GM20431 (cell line): Measurements from ENCODE around the gene SPATS2L.

ENCODE experiments used
- in situ Hi-C: fragments of 300-500 bp; cut with MseI, MboI; formaldehyde crosslinking; loops from one replicate; pipeline ENCODE4 v1.15.0; 2020; ENCODE audit warnings: low sequenced_read_pairs; ENCODE audit not compliant: unreplicated experiment

The SPATS2L gene

DNA sequence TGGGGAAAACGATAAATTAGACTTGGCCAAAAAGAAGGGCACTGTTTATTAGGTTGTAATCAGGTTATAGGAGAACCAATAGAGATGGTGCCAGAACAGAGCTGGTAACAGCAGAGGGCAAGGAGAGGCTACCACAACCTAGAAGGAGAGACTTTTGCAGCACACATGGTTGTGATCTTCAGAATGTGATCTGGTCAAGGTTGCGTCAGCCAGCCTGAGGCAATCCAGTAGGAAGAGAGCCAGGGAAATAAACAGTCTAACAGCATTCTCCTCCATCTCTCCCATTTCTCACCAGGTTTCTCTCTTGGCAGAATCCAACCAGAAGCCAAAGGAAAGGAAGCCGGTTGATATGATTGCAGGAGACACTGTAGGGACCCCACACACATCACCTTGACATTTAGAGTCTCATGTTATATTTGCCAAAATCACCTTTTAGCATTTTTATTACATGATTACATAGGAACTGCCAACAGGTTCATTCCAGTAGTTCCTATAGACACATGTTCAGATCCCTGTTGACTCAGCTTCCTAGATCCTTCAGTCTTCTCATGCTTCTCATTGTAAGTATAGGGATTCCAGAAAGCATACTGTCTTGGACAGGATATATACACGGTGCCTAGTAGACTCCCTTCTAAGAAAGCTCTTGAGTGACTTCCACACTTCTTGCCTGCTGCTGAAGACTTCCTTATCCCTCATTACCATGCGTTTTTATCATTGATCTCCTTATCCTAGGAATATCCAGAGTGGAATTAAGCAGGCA is 17.6 kb upstream of the SPATS2L start:
- in situ Hi-C loops = no loop called here

- in situ Hi-C loops = no loop called here
Observed at GRCh38 chr2:200296118-200296517, 10.4 kb upstream of the SPATS2L start.

DNA sequence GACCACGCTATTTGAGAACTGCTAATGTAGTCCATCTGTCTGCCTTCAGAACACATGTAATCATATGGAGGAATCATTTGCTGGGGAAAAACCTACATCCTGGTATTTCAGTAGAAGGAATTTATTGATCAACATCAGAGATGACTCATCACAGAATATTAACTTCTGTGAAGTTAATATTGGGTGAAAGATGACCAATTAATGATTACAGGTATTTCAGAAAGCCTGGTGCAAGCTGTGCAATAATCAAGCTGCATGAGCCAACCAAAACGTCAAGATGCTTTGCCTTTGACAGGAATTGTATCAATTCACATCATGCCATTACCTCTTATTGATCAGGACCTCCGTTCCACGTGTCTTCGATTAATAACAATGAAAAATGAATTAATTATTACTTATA is 9.4 kb upstream of the SPATS2L start:
- in situ Hi-C loops = no loop called here

- in situ Hi-C loops = no loop called here
Observed at GRCh38 chr2:200297989-200298388, 8.5 kb upstream of the SPATS2L start.

DNA sequence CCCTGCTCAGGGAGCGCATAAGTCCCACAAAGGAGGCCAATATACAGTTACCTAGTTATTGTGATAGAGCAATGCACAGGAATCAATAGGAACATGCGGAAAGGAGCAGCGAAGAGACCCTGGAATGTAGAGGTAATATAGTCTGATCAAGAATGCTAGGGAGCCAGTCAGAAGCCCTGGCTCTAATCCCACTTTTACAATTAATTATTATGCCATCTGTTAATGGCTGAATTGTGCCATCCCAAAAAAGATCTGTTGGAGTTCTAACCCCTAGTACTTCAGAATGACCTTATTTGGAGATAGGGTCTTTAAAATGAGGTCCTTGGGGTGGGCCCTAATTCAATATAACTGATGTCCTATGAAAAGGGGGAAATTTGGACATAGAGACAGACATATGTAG is 7.7 kb upstream of the SPATS2L start:
- in situ Hi-C loops = no loop called here

GRCh38 chr2:200300065-200300464 is 6.4 kb upstream of the SPATS2L start:
- in situ Hi-C loops = no loop called here

DNA sequence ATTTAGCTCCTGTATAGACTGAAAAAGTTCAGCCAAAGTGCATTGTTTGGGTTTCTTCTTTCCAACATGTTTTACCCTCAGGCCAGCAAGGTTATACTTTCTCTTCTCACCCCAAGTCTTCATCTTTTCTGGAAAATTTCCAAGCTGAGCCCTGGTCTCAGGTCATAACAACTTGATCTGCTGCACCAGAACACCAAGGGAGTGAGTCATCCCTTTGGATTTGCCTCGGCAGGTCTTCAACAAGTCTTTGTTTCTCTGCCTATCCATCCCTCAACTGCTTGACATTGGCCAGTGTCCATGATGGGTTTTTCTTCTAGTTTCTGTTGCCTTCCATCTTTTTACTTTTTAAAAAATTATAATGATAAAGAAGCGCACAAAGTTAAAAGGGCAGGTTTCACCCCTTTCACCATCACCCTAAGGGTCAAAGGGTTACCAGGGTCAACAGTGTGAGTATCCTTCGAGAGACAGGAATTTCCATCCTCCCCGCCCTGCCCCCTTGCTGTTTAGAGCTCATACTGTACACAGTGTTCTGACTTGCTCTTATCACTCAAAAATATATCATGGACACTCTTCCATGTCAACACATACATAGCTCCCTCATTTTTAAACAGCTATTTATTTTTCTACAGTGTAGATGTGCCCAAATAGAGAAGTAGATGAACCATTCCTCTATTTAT is 5.7 kb upstream of the SPATS2L start:
- in situ Hi-C loops = no loop called here

DNA sequence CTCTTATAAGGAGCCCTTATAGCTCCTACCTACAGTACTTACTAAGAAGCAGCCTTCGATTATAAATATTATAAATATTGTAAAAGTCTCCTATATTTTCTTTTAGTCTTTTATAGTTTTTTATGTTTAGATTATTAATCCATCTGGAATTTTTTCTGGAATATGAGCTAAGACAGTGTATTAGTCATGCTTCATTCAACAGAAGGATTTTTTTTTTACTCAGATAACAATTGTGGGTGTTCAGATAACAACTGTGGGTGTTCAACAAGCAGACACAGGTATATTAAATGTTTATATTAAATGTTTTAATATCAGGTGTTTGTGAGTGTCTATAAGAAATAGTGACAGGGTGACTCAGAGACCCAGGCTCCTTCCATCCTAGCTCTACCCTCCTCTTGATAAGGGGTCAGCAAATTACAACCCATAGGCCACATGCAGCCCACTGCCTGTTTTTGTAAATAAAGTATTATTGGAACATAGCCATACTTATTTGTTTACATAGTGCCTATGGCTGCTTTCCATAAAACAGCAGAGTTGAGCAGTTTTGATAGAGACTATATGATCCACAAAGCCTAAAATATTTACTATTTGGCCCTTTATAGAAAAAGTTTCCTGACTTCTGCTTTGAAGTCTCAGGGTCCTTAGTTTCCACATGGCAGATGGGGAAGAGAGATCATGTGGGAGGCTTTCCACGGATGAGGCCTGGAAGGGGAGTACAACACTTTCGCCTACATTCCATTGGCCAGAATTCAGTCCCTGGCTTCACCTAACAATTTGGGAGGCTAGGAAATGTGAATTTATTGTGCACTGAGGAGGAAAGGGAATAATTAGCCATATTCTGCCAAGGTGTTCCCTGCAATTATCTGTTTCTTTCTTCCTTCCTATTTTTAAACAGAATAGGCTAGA is 4.3 kb upstream of the SPATS2L start:
- in situ Hi-C loops = no loop called here

- in situ Hi-C loops = no loop called here
Observed at GRCh38 chr2:200302940-200303727, 3.4 kb upstream of the SPATS2L start.

GRCh38 chr2:200305797-200306195 is 697 bp upstream of the SPATS2L start:
- in situ Hi-C loops = no loop called here

GRCh38 chr2:200306931-200307723 is 634 bp downstream of the SPATS2L start:
- in situ Hi-C loops = no loop called here

DNA sequence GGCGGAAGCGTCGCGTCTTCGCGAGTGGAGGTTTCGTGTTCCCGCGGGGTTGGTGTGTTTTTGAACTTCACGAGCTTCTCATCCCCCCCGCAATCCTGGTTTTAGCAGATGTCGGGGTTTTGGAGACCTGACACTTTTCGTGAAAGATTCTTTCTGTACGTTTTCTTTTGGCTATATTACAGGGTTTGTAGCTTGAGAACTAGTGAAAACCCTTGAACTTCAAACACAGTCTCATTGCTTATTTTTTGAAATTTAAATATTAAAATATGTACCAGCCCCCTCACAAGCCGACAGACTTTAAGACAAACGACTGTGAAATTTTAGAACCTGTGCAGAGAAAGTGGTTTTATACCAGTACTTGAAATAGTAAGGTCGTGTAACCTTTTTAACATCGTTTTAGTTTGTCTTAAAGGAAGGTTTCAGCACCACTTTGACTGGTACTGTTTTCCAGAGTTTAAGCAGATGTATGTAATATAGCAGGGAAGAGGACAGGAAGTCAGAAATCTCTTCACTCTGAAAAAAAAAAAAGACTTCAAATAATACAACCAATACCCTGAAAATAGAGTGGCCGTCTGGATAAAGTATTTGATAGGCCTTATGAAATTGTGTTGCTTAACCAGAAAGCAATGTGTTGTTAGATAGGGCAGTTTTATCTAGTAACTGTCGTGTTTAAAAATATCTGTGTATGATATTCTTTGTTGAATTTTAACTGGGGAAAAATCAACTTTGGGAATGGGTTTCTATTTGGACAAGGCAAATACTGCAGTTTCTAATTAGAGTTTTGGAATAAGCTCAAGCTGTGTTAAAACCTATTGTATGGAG is 1.4 kb downstream of the SPATS2L start:
- in situ Hi-C loops = no loop called here

- in situ Hi-C loops = no loop called here
Observed at GRCh38 chr2:200308546-200309295, 2.2 kb downstream of the SPATS2L start.

DNA sequence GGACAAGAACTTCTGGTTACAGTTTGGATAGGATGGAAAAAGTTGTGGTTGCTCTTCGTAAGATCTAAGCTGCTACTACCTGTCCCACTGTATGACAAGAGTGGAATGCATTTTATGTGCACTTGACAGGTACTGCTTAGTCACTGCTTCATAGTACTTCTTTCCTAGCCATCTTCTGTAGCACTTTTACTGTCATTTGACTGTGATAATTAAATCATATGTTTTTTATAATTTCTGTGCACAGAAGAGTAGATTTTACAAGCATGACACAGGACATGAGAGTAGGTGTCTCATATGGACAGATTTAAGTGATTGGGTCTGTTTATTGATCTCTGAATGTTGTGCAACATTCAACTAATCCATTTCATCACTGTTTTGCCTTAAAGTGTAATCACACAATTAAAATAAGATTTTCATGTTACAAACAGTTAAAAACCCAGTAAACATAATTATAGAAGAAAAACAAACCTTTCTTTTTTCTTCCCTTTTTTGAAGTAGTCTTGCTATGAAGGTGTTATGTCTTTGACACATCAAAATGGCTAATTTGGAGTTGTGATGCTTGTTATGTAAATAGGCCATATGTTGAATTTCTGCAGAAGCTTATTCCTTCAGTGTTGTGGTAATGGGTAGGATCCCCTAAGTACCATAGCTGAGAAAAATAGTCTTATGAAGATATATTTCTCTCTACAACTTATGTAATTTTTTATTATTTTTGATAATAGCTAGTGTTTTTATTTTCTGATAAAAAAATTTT is 3.0 kb downstream of the SPATS2L start:
- in situ Hi-C loops = no loop called here

DNA sequence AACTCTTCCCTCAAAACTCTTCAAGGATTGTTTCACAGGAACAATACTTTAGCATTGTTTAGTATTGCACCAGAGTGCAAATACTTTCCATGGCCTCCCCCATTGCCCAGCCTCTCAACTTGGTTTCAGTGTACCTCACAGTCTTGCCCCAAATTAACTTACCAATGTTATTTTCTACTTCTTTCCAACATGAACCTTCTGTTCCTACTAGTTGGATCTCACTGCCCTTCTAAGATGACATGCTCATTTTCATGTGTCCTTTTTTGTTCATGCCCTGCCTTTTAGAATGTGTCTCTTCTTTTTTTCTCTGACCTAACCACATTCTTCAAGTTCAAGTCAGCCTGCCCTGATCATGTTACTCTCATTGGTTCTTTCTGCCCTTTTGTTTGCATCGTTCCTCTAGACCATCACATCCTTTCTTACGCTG is 4.1 kb downstream of the SPATS2L start:
- in situ Hi-C loops = no loop called here

- in situ Hi-C loops = no loop called here
Observed at GRCh38 chr2:200311139-200311538, 4.6 kb downstream of the SPATS2L start.

DNA sequence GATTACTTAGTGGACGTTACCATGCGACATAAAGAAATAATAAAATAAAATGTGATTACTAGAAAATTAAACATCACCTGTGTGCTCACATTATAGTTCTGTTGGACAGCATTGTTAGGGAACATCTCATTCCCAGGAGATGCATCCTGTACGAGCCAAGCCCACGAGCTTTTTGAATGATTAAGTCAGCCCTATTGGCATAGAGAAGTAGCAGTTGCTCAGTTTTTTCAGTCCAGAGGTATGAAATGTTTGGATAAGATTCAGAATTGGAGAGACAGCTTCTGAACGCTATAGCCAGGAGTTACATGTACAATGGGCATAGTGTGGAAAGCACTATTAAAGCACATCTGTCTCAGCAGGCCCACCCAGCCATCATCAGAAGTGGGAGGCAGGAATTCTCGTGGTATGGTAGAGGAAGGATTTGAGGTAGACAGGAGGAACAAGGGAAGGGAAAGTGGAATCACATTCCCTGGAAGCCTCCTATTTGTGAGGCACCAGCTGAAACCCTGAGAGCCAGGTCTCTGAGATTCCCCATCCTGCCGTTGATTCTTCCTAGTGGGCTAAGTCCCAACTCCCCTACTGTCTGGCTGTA is 8.6 kb downstream of the SPATS2L start:
- in situ Hi-C loops = no loop called here
